Neural cell (in vitro differentiated cells): Measurements from ENCODE around the gene MAPRE3.

Source experiments
- EP300 ChIP-seq: fragments of 450-650 bp; conservative IDR thresholded peaks from 2 replicates; pipeline ENCODE4 v1.6.1; 2014; ENCODE audit warnings: antibody characterized with exemption, mild to moderate bottlenecking, moderate library complexity; ENCODE audit not compliant: poor library complexity, severe bottlenecking
- EZH2 ChIP-seq: fragments of 200-600, 300-800 bp; shearing (Covaris generic), sonication (generic); IDR thresholded peaks from 2 replicates; pipeline ENCODE4 v1.6.1; 2014; ENCODE audit warnings: antibody characterized with exemption, low read length, borderline replicate concordance, mild to moderate bottlenecking; ENCODE audit not compliant: insufficient read depth, poor library complexity, severe bottlenecking
- MXI1 ChIP-seq: fragments of 450-650 bp; conservative IDR thresholded peaks from 2 replicates; pipeline ENCODE4 v1.6.1; 2014; ENCODE audit warnings: antibody characterized with exemption, mild to moderate bottlenecking; ENCODE audit not compliant: poor library complexity, severe bottlenecking
- POLR2AphosphoS5 ChIP-seq: IDR thresholded peaks from 2 replicates; pipeline ENCODE4 v1.6.1; 2012
- RAD21 ChIP-seq: fragments of 450-650 bp; conservative IDR thresholded peaks from 2 replicates; pipeline ENCODE4 v1.6.1; 2014; ENCODE audit warnings: antibody characterized with exemption, mild to moderate bottlenecking, moderate library complexity
- SMC3 ChIP-seq: fragments of 450-650 bp; conservative IDR thresholded peaks from 2 replicates; pipeline ENCODE4 v1.6.1; 2014; ENCODE audit warnings: antibody characterized with exemption, mild to moderate bottlenecking, moderate library complexity; ENCODE audit not compliant: poor library complexity
- TAF1 ChIP-seq: IDR thresholded peaks from 2 replicates; pipeline ENCODE4 v1.6.1; 2012; ENCODE audit warnings: low read depth
- TF ChIP-seq, protein P1 (sequence below): fragments of 450-650 bp; IDR thresholded peaks from 2 replicates; pipeline ENCODE4 v1.5.1; 2014; ENCODE audit warnings: antibody characterized with exemption, mild to moderate bottlenecking, moderate library complexity; ENCODE audit not compliant: poor library complexity, severe bottlenecking
- TF ChIP-seq, protein P2 (sequence below): IDR thresholded peaks from 2 replicates; pipeline ENCODE4 v1.6.1; 2012; ENCODE audit warnings: borderline replicate concordance

DNA sequence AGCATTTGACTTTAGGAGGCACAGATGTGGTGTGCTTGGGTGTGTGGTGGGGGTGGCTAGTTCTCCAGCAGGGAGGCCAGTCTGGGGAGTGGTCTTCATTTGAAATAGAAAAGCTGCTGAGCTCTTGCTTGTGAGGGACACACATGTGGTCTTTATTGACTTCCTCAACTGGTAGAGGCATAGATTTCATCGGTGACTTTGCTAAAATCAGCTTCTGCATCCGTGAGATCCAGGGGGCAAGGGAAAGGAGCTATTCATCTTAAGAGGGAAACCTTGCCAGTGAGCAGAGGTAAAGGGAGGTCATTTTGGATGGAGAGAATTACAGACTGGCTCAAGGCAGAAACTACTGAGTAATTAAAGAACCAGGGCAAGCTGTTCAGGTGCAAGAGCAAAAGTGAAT, 4.7 kb downstream of the MAPRE3 start:
- TF ChIP-seq POLR2AphosphoS5: no peak
- TF ChIP-seq EP300: no peak
- TF ChIP-seq, protein P1, sequence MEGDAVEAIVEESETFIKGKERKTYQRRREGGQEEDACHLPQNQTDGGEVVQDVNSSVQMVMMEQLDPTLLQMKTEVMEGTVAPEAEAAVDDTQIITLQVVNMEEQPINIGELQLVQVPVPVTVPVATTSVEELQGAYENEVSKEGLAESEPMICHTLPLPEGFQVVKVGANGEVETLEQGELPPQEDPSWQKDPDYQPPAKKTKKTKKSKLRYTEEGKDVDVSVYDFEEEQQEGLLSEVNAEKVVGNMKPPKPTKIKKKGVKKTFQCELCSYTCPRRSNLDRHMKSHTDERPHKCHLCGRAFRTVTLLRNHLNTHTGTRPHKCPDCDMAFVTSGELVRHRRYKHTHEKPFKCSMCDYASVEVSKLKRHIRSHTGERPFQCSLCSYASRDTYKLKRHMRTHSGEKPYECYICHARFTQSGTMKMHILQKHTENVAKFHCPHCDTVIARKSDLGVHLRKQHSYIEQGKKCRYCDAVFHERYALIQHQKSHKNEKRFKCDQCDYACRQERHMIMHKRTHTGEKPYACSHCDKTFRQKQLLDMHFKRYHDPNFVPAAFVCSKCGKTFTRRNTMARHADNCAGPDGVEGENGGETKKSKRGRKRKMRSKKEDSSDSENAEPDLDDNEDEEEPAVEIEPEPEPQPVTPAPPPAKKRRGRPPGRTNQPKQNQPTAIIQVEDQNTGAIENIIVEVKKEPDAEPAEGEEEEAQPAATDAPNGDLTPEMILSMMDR: no peak
- no peak for TF ChIP-seq SMC3
- TF ChIP-seq RAD21: no peak
- TF ChIP-seq MXI1: no peak
- TF ChIP-seq, protein P2, sequence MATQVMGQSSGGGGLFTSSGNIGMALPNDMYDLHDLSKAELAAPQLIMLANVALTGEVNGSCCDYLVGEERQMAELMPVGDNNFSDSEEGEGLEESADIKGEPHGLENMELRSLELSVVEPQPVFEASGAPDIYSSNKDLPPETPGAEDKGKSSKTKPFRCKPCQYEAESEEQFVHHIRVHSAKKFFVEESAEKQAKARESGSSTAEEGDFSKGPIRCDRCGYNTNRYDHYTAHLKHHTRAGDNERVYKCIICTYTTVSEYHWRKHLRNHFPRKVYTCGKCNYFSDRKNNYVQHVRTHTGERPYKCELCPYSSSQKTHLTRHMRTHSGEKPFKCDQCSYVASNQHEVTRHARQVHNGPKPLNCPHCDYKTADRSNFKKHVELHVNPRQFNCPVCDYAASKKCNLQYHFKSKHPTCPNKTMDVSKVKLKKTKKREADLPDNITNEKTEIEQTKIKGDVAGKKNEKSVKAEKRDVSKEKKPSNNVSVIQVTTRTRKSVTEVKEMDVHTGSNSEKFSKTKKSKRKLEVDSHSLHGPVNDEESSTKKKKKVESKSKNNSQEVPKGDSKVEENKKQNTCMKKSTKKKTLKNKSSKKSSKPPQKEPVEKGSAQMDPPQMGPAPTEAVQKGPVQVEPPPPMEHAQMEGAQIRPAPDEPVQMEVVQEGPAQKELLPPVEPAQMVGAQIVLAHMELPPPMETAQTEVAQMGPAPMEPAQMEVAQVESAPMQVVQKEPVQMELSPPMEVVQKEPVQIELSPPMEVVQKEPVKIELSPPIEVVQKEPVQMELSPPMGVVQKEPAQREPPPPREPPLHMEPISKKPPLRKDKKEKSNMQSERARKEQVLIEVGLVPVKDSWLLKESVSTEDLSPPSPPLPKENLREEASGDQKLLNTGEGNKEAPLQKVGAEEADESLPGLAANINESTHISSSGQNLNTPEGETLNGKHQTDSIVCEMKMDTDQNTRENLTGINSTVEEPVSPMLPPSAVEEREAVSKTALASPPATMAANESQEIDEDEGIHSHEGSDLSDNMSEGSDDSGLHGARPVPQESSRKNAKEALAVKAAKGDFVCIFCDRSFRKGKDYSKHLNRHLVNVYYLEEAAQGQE: no peak
- no peak for TF ChIP-seq EZH2
- no peak for TF ChIP-seq TAF1
